ENCODE measurements around the gene SLIT1. TPM values are rescaled to one million over a fixed set of nuclear protein-coding genes. Genes with fewer than 3 reads are reported as not detected.

SLIT1 gene
- total and polyA plus RNA-seq, 2 experiments from 2014 or later, result not detected

DNA sequence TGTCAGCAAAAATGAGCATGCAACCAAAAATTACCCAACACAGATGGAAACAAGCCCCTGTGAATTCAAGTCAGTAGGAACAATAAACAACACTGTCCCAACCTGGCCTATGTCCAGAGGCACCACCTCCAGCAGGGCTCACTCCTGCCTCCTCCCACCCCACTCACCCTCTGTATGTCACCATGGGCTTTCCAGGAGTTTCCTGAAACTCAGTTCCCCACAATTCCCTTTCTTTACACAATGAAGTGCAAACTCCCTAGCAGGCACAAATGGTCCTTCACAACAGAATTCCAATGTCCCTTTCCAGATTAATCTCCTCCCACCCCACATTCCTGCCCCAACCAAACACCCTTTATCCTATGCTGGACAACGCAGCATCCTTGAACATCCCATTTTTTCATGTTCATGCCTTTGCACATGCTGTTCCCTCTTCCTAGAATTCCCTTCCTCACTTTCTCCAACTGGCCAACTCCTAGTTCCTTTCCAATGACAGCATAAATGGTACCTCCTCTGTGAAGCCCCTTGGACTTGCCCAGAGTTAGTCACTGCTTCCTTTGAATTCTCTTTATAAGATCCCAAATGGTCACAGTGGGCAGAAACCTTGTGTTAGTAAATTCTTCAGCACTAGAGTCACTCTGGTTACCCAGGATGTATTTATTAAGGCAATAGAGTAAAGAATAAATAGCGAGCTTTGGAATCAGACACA lies 157.5 kb downstream of the SLIT1 start:
- Histone ChIP-seq H4K20me1 (ENCODE audit: insufficient read depth) (no peaks in the 10 kb centered on the region), H3K9me2 (ENCODE audit: insufficient read depth) (no peaks in the 10 kb centered on the region), H3K27me3 (replicated peaks; ENCODE audit: insufficient read depth) (peaks cover 16% of the 10 kb centered on the region), H3K4me1 (ENCODE audit: insufficient read depth) (peaks cover 13% of the 10 kb centered on the region), H3F3A (ENCODE audit: insufficient read depth) (peaks cover 14% of the 10 kb centered on the region; the same call in 1 of the 2 replicates), H3K9ac (no peak overlapping the region), H3K36me3 (ENCODE audit: low read depth) (no peaks in the 10 kb centered on the region), H3K79me2 (ENCODE audit: insufficient read depth) (no peaks in the 10 kb centered on the region), H2AFZ (no peak overlapping the region), H3K4me2 (ENCODE audit: unreplicated experiment) (no peak overlapping the region), H3K9me3 (ENCODE audit: low read depth) (no peaks in the 10 kb centered on the region), H3K27ac (no peak overlapping the region), H3K4me3 (no peak overlapping the region)
- in situ Hi-C loops (cut with MboI), result loop anchor here (25.0 kb wide), 1 partner anchor 641 kb away; no protein-coding TSS in a partner anchor
- WGBS, 2 experiments (ENCODE audit: low coverage in 1 of 2, low lambda C conversion rate in 2 of 2, missing lambda C conversion rate in 2 of 2), result 80 to 98% methylated on average over 2 of the region's 2 CpGs
- DNase-seq, result peak; percentile 65
- TF ChIP-seq EZH2phosphoT487 (IDR thresholded peaks at IDR 0.05; ENCODE audit: insufficient read depth, low read depth) (no peak), EZH2 (IDR thresholded peaks at IDR 0.05; ENCODE audit: insufficient read depth, poor library complexity, severe bottlenecking) (no peak)

DNA sequence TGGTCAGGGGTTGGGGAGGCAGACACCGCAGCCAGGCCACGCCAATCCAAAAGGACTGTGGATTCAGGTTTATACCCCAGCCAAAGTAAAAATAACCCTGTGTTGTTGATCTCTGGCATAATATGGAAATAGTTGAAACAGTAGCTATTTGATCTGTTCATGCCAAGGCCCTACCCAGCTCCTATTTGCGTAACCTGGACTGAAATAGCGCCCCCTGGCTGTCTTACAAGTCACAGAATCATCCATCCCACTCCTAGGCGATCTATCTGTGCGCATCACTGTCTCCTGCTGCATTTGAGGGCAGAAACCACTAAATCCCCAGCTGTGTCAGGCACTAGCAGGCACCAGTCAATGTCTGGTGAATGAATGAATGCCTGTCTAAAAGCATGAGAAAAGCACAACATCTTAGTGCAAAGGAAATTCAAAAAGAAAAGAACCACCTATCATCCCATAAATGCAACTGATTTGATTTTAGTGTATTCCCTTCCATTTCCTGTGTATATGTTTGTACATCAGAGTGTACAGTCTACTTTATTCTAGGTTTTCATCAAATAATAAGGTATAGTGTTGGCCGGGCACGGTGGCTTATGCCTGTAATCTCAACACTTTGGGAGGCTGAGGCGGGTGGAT lies 160.0 kb downstream of the SLIT1 start:
- no peak overlapping the region for H3K9ac ChIP-seq
- no peak overlapping the region for H3K4me2 ChIP-seq (ENCODE audit: unreplicated experiment)
- DNase-seq, result peak; percentile 54
- H3K9me2 ChIP-seq (ENCODE audit: insufficient read depth), result no peaks in the 10 kb centered on the region
- H3K27ac ChIP-seq, result no peak overlapping the region
- H3K9me3 ChIP-seq (ENCODE audit: low read depth), result no peaks in the 10 kb centered on the region
- H3K4me1 ChIP-seq (ENCODE audit: insufficient read depth), result peaks cover 13% of the 10 kb centered on the region
- H4K20me1 ChIP-seq (ENCODE audit: insufficient read depth), result no peaks in the 10 kb centered on the region
- H3K4me3 ChIP-seq, result no peak overlapping the region
- no peaks in the 10 kb centered on the region for H3K79me2 ChIP-seq (ENCODE audit: insufficient read depth)
- peaks cover 15% of the 10 kb centered on the region; the same call in 1 of the 2 replicates for H3F3A ChIP-seq (ENCODE audit: insufficient read depth)
- no peak overlapping the region for H2AFZ ChIP-seq
- no peaks in the 10 kb centered on the region for H3K36me3 ChIP-seq (ENCODE audit: low read depth)
- 0 out of 2 replicates have a peak, but pooled peaks cover 7% of the 10 kb centered on the region for H3K27me3 ChIP-seq (replicated peaks; ENCODE audit: insufficient read depth)
- in situ Hi-C loops (cut with MboI), result loop anchor here (25.0 kb wide), 1 partner anchor 638 kb away; no protein-coding TSS in a partner anchor
- 81 to 83% methylated on average over 9 of the region's 9 CpGs for WGBS, 2 experiments (ENCODE audit: low coverage in 1 of 2, low lambda C conversion rate in 2 of 2, missing lambda C conversion rate in 2 of 2)
- no peak for TF ChIP-seq EZH2phosphoT487 (IDR thresholded peaks at IDR 0.05; ENCODE audit: insufficient read depth, low read depth)
- TF ChIP-seq EZH2 (IDR thresholded peaks at IDR 0.05; ENCODE audit: insufficient read depth, poor library complexity, severe bottlenecking), result no peak

DNA sequence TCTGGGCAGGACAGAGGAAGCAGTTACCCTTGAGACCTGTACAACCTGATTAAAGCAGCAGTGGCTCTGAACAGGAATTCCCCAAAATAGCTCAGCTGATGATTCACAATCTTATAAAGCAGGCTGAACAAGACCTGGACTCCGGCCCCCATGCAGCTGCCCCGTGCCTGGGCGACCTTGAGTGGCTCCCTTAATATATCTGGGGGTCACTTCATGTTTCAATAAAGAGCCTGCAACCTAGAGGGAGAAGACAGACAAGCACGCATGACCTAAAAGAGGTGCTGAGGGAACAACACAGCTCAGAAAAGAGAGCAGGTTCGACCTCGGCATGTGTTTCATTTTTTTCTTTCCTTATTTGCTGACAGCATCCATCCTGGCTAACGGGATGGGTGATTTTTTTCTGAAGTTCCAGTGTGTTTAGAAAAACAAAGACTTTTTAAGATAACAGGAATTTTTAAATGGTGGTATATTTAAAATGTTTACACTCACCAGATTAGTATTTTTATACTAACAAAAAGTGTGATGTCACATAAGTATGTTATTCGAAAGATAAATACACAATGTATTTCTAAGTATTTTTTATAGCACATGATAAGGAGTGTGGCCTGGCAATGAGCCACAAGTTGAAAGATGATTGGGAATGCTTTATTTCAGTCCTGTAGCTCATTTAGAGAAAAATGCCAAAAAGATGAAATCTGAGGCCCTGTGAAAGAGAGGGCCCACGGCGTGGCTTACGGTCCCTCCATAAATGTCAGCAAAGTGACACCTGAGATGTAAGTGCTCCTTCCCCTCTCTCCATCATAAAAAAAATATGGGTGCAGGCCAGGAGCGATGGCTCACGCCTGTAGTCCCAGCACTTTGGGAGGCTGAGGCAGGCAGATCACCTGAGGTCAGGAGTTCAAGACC lies 161.3 kb downstream of the SLIT1 start:
- Histone ChIP-seq H3K27ac (no peak overlapping the region), H3K36me3 (ENCODE audit: low read depth) (no peaks in the 10 kb centered on the region), H2AFZ (peak overlapping the region; percentile 44), H3K9me2 (ENCODE audit: insufficient read depth) (no peaks in the 10 kb centered on the region), H3K9me3 (ENCODE audit: low read depth) (no peaks in the 10 kb centered on the region), H3K4me3 (no peak overlapping the region), H3K4me1 (ENCODE audit: insufficient read depth) (peaks cover 13% of the 10 kb centered on the region), H3K79me2 (ENCODE audit: insufficient read depth) (no peaks in the 10 kb centered on the region), H3K9ac (no peak overlapping the region; the same call in 1 of the 2 replicates), H4K20me1 (ENCODE audit: insufficient read depth) (no peaks in the 10 kb centered on the region), H3K4me2 (ENCODE audit: unreplicated experiment) (peak overlapping the region; percentile 15), H3F3A (ENCODE audit: insufficient read depth) (peaks cover 15% of the 10 kb centered on the region; the same call in 1 of the 2 replicates), H3K27me3 (replicated peaks; ENCODE audit: insufficient read depth) (peaks cover 3% of the 10 kb centered on the region)
- 50% methylated on average over 13 of the region's 13 CpGs for WGBS, 2 experiments (ENCODE audit: low coverage in 1 of 2, low lambda C conversion rate in 2 of 2, missing lambda C conversion rate in 2 of 2)
- DNase-seq, result peak; percentile 67
- no peak for TF ChIP-seq EZH2 (IDR thresholded peaks at IDR 0.05; ENCODE audit: insufficient read depth, poor library complexity, severe bottlenecking)
- TF ChIP-seq EZH2phosphoT487 (IDR thresholded peaks at IDR 0.05; ENCODE audit: insufficient read depth, low read depth), result no peak
- in situ Hi-C loops (cut with MboI), result loop anchor here (25.0 kb wide), 1 partner anchor 637 kb away; no protein-coding TSS in a partner anchor

Measured in GM23248 (cell line).